Stimulated activated CD4-positive, alpha-beta T cell treated with anti-CD3 and anti-CD28 coated beads, TNF-alpha, amount 100 ng/mL, for 48 hours (primary cell): Measurements from ENCODE around the gene LRRC17.

ENCODE experiments used
- DNase-seq, 3 donors: peaks; one replicate each; pipeline ENCODE4 v3.0.0-alpha.2; 2020; ENCODE audit warnings: low read depth in 3 of 3

Gene LRRC17

GRCh38 chr7:102988088-102988487, 75.3 kb downstream of the LRRC17 start:
- no peak for DNase-seq

DNA sequence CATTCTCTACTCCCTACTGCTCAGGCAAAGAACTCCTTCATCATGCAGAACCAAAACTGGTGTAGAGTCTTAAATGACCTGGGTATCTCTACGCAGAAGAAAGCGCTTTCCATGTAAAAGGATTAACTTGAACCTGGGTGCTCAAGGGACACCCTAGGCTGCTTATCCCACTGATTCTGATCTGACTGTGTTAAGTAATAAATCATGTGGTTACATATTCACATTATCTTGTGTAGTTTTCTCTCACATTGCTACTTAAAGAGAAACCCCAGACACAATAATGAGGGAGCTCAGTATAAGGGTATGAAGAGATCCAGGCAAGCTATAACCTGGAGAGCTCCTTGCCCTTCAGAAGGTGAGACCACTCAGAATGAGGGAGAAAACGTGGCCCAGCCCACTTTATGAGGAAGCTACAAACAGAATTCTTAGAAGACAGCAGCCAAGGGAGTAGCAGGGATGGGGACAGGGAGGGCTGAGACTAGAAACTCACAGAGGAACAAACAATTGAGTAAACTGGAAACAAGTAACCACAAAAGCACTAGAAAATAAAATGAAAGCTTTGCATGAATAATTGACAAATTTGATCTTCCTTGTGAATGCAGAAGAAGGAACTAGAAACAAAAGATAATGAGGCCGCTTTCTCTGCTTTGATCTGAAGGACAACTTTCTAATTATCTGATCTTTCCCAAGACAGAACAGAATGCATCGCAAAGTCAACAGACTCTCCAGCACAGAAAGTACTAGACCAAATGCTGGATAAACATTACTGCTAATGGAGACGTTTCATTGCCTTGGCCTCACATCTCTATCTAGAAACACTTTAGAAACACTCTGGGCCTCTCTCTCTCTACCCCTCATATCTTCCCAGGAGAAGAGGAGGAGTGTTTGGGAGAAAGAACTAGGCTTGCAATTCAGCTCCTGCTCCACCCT, 76.1 kb downstream of the LRRC17 start:
- no peak for DNase-seq

- DNase-seq = no peak
These were observed 77.8 kb downstream of the LRRC17 start for GRCh38 chr7:102990642-102991041.

GRCh38 chr7:102991077-102991539, 78.3 kb downstream of the LRRC17 start:
- DNase-seq = no peak

GRCh38 chr7:102991540-102992214, 78.9 kb downstream of the LRRC17 start:
- no peak for DNase-seq

DNA sequence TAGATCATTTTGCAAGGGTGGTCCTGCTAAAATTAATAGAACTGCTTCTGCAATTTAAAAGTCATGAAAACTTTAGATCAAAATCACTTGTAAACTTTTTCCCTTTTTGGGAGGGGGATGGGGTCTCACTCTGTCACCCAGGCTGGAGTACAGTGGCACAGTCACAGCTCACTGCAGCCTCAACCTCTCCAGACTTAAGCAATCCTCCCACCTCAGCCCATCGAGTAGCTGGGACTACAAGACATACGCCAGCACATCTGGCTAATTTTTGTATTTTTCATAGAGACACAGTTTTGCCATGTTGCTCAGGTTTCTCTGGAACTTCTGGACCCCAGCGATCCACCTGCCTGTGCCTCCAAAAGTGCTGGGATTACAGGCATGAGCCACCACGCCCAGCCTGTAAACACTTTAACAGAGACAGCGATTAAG, 79.7 kb downstream of the LRRC17 start:
- DNase-seq = no peak

GRCh38 chr7:102992938-102993717, 80.3 kb downstream of the LRRC17 start:
- DNase-seq = no peak

- DNase-seq = no peak
These were observed 80.9 kb downstream of the LRRC17 start for GRCh38 chr7:102993718-102994029.

DNA sequence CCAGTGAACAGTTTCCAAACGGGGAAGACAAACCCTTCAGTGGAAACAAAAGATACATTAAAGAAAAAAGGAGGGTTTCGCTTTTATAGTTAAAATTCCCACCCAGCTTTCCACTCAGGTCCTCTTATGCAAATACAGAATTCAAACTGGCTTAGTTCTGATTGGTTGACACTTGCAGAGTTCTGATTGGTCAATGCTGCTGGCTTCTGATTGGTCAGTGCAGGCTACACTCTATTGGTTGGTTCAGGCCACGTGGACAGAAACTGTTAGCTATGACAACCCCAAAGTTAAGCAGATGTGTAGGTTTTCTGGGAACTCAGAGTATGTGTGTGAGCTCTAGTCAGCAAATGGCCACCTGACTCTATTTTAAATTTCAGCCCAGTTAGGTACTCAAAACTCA, 81.8 kb downstream of the LRRC17 start:
- DNase-seq = no peak
